ENCODE data around the gene ESR1.

Gene ESR1

GRCh38 chr6:151807513-151808370, at the start of gene ESR1:
Gene ESR1, plus strand, starts transcription at chr6:151807682. Its CDS starts 231 bp downstream, at chr6:151807913.
- no peak for DNase-seq

GRCh38 chr6:151760486-151760885, 47.0 kb upstream of the ESR1 start:
- DNase-seq: no peak

DNA sequence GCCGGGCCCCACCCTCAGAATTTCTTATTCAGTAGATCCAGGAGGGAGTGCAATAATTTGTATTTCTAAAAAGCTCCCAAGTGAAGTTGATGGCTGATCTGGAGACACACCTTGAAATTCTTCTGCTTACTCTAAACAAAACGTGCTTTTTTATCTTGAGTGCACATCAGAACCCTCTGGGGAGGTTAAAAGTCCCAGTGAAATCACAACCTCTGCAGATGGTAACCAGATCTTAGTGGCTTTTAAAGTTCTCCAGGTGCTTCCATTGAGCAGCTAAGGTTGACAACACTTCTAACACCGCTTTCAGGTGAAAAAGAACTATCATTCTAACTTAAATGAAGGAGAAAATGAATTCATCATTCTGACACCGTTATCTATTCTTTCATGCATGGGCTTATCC, 45.6 kb upstream of the ESR1 start:
- no peak for DNase-seq

- DNase-seq: no peak
Measured at GRCh38 chr6:151762817-151763216, 44.7 kb upstream of the ESR1 start.

- no peak for DNase-seq
Measured at GRCh38 chr6:151763303-151763702, 44.2 kb upstream of the ESR1 start.

DNA sequence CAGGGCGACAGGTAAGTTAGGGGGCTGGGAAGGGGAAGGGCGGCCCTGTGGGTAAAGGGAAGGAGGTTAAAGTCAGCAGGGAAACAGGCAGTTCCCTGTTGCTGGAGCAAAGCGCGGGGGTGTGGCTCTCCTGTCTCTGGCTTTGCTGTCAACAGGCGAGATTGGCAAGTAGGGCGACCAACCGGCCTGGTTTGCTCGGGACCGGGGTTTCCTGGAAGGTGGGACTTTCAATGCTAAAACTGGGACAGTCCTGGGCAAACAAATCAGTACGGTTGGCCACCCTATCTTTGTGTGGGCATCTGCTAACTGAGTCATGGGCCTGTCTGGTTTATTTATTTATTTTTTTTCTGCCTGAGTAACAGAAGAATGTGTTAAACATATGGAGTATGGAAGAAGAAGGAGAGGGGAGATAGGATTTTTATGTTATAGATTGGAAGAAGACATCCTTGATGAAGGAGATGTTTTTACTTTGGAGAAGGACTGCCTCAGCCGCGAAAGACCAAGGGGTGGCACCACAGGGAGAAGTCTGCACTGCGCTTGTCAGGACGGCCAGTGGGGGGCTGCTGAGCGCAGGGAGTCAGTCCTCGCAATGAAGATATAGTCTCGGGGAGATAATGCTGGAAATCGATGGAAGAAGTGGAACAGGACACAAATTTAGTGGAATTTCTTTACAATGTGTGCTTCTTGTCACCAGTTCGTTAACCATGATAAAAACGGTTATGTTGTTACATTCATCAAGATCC, 43.4 kb upstream of the ESR1 start:
- peak; percentile 36 for DNase-seq

GRCh38 chr6:151765444-151765886, 42.0 kb upstream of the ESR1 start:
- DNase-seq: peak; percentile 62

- DNase-seq: no peak
Measured at GRCh38 chr6:151772446-151772845, 35.0 kb upstream of the ESR1 start.

- no peak for DNase-seq
Measured at GRCh38 chr6:151773382-151773781, 34.1 kb upstream of the ESR1 start.

DNA sequence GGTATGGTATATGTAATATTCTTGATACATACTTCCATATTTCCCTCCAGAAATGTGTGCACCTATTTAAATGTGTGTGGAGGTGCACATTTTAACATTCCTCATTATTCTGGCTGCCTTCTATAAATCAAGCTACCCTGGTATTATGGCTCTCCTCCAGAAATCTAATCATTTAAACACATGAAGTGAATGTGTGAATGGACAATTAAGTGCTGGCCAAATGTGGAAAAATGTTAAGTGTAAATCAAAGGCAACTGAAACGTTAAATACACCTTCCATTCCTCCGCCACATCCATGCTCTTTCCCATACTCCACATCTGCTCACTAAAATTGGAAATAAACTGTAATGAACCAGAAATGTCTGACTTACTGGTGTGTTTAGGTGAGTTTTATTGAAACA, 24.9 kb upstream of the ESR1 start:
- no peak for DNase-seq

DNA sequence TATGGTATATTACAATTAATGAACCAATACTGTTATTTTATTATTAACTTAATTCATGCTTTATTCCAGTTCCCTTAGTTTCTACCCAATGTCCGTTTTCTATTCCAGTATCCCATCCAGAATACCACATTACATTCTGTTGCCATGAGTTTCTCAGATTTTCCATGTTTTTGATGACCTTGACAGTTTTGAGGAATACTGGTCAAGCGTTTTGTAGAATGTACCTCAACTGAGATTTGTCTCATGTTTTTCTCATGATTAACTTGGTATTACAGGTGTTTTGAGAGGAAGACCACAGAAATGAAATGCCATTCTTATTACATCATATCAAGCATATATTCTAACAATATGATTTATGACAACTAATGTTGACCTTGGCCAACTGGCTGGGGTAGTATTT, 23.8 kb upstream of the ESR1 start:
- no peak for DNase-seq

GRCh38 chr6:151784441-151785214, 22.9 kb upstream of the ESR1 start:
- no peak for DNase-seq

DNA sequence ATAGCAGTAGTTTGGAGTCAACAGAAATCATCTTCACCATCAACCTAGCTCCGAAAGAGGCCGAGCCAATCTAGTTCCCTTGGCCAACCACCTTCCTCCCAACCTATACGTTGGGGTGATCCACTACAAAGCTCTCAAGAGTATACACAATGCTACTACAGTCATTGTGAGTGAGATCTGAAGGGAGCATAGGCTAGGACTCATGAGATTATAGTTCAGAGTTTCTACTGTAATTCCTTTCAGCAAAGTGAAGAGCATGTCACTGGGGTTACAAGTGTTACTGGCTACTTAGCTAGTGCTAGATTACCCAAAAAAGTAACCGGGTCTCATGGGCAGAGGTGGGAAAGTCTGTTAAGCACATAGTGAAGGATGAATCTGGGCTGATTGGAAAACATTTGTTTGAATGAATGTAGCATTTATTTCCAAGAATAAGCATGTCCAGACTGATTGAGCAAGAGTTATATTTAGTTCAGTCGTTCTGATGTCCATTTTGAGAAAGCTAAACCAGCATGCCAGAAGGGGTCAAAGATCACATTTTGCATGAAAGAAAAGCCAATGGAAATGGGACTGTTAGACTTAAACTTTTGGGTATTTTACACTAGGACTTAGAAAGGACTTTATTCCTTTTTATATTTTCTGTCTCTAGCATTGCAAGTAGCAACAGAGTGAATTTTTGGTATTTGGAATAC, 10.5 kb upstream of the ESR1 start:
- no peak for DNase-seq

DNA sequence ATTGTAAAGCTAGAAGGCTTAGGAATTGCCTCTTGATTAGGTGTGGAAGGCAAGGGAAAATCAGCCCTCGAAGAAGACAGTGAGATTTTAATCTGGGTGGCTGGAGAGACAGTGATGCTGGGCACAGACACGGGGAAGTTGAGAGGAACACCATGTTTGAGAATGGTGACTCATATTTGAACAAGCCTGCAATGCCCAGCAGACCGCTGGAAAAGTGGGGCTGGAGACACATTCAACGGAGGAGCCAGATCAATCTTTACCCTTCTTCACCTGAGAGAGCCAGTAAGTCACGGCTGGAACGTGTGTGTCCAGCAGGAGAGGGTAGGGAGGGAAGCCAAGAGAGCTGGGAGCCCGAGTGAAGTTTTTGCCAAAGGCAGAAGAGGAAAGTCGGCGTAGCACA, 3.7 kb upstream of the ESR1 start:
- DNase-seq: no peak

- no peak for DNase-seq
Measured at GRCh38 chr6:151804585-151805285, 2.7 kb upstream of the ESR1 start.

- DNase-seq: no peak
Measured at GRCh38 chr6:151805286-151805840, 2.1 kb upstream of the ESR1 start.

- DNase-seq: peak; percentile 45
Measured at GRCh38 chr6:151806757-151807512, 547 bp upstream of the ESR1 start.

DNA sequence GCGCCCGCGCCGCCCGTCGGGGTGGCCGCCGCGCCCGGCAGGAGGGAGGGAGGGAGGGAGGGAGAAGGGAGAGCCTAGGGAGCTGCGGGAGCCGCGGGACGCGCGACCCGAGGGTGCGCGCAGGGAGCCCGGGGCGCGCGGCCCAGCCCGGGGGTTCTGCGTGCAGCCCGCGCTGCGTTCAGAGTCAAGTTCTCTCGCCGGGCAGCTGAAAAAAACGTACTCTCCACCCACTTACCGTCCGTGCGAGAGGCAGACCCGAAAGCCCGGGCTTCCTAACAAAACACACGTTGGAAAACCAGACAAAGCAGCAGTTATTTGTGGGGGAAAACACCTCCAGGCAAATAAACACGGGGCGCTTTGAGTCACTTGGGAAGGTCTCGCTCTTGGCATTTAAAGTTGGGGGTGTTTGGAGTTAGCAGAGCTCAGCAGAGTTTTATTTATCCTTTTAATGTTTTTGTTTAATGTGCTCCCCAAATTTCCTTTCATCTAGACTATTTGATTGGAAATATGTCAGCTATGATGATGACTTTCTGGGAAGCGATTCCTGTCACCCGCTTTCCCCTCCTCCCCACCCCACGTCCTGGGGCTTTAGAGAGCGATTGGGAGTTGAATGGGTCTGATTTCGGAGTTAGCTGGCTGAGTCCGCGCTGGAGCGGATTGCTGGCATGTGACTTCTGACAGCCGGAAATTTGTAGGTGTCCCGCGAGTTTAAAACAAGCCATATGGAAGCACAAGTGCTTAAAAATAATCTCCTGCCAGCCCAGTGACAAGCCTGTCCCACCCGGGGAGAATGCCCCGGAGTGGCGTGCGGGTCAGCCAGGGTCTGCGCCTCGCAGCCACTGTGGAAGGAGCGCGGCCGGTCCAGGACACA, 1.1 kb downstream of the ESR1 start:
- DNase-seq: no peak

DNA sequence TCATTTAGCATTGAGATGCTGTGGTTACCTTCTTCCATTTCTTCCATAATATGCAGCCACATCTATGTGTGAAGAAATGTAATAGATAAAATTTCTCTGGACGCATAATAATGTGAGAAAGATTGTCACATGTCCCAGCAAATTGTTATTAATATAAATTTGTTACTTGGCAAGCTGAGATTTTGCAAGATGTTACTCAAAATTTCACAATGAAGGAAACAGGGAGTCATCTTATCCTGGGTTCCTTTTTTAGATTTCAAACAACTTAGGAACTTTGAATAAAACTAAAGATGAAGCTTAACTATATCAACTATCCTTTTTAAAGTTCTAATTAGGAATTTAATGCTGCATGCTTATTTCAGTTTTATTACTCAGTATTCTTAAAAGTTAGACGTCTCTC, 3.6 kb downstream of the ESR1 start:
- DNase-seq: no peak

DNA sequence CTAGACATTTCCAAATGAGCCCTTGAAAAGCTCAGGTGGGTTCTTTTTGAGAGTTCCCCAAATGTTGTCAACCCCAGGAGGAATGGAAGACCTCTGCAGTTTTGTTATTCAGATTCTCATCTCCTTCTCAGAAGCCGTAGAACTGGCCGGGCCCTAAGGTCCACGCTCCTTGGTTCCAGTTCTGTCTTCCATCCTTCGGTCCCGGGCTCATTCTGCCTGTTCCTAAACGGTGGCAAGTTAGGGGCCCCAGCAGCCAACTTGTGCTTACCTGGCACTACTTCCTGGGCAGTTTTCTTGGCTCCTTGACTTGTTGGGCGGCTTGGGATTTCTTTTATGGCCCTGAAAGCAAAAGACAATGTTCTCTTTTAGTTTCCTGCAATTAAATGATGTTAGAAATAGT, 6.4 kb downstream of the ESR1 start:
- DNase-seq: no peak

All from MV-4-11 (cell line).